ENCODE data around the gene PIK3C2A.

DNA sequence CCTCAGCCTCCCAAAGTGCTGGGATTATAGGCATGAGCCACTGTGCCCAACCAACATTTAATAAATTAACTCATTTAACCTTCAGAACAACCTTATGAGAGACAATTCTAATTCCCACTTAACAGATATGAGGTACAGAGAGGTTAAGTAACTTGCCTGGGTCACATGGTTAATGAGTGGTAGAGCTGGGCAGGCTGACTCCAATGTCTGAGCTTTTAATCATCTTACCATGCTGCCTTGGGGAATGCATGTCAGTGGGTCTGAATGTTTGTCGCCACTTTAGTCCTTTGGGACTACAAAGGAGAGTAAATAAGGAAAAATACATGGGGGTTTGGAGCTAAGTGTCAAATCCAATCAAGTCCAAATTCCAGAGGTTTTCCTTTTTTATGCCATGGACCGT lies 11.2 kb upstream of the PIK3C2A start:
- TF ChIP-seq POLR2A (IDR thresholded peaks at IDR 0.05): no peak
- TF ChIP-seq, protein P1, sequence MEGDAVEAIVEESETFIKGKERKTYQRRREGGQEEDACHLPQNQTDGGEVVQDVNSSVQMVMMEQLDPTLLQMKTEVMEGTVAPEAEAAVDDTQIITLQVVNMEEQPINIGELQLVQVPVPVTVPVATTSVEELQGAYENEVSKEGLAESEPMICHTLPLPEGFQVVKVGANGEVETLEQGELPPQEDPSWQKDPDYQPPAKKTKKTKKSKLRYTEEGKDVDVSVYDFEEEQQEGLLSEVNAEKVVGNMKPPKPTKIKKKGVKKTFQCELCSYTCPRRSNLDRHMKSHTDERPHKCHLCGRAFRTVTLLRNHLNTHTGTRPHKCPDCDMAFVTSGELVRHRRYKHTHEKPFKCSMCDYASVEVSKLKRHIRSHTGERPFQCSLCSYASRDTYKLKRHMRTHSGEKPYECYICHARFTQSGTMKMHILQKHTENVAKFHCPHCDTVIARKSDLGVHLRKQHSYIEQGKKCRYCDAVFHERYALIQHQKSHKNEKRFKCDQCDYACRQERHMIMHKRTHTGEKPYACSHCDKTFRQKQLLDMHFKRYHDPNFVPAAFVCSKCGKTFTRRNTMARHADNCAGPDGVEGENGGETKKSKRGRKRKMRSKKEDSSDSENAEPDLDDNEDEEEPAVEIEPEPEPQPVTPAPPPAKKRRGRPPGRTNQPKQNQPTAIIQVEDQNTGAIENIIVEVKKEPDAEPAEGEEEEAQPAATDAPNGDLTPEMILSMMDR (IDR thresholded peaks at IDR 0.05): no peak
- no peak for TF ChIP-seq POLR2AphosphoS5 (IDR thresholded peaks at IDR 0.05)
- TF ChIP-seq EP300 (IDR thresholded peaks at IDR 0.05): no peak

Measured in suprapubic skin (tissue), 4 donors.